ENCODE results near the gene FAM53B.

The FAM53B gene

GRCh38 chr10:124604214-124605000 lies 139.8 kb downstream of the FAM53B start:
- no peak for DNase-seq (ENCODE audit: low read depth)
- no peak for TF ChIP-seq CTCF (conservative IDR thresholded peaks at IDR 0.05; ENCODE audit: low read length)
- no peak overlapping the region for H3K4me3 ChIP-seq (ENCODE audit: low read length)

- TF ChIP-seq CTCF (conservative IDR thresholded peaks at IDR 0.05; ENCODE audit: low read length) = no peak
- H3K4me3 ChIP-seq (ENCODE audit: low read length) = no peak overlapping the region
- no peak for DNase-seq (ENCODE audit: low read depth)
These were observed 140.6 kb downstream of the FAM53B start for GRCh38 chr10:124603376-124604213.

- H3K4me3 ChIP-seq (ENCODE audit: low read length) = no peak overlapping the region
- DNase-seq (ENCODE audit: low read depth) = no peak
These were observed 141.4 kb downstream of the FAM53B start for GRCh38 chr10:124602646-124603365.

GRCh38 chr10:124602121-124602561 lies 142.0 kb downstream of the FAM53B start:
- no peak overlapping the region for H3K4me3 ChIP-seq (ENCODE audit: low read length)
- TF ChIP-seq CTCF (conservative IDR thresholded peaks at IDR 0.05; ENCODE audit: low read length) = no peak
- no peak for DNase-seq (ENCODE audit: low read depth)

More at GRCh38 chr10:124602646-124603365, 141.4 kb downstream of the FAM53B start:
- no peak for TF ChIP-seq CTCF (conservative IDR thresholded peaks at IDR 0.05; ENCODE audit: low read length)

GRCh38 chr10:124601431-124602120 lies 142.6 kb downstream of the FAM53B start:
- no peak overlapping the region for H3K4me3 ChIP-seq (ENCODE audit: low read length)
- DNase-seq (ENCODE audit: low read depth) = no peak
- no peak for TF ChIP-seq CTCF (conservative IDR thresholded peaks at IDR 0.05; ENCODE audit: low read length)

- DNase-seq (ENCODE audit: low read depth) = no peak
- TF ChIP-seq CTCF (conservative IDR thresholded peaks at IDR 0.05; ENCODE audit: low read length) = no peak
- H3K4me3 ChIP-seq (ENCODE audit: low read length) = no peak overlapping the region
These were observed 143.2 kb downstream of the FAM53B start for GRCh38 chr10:124601016-124601415.
